ENCODE measurements around the gene PIPOX.

PIPOX gene

GRCh38 chr17:29099527-29099926 lies 56.6 kb downstream of the PIPOX start:
- no peak for TF ChIP-seq CTCF (conservative IDR thresholded peaks at IDR 0.05; ENCODE audit: control insufficient read depth, insufficient read depth, low read depth, low read length)
- no peak for DNase-seq (ENCODE audit: low read depth)
- H3K4me3 ChIP-seq (ENCODE audit: control insufficient read depth, low read depth, low read length): no peak overlapping the region

- DNase-seq (ENCODE audit: low read depth): no peak
- no peak for TF ChIP-seq CTCF (conservative IDR thresholded peaks at IDR 0.05; ENCODE audit: control insufficient read depth, insufficient read depth, low read depth, low read length)
- H3K4me3 ChIP-seq (ENCODE audit: control insufficient read depth, low read depth, low read length): no peak overlapping the region
These were observed 57.4 kb downstream of the PIPOX start for GRCh38 chr17:29100296-29100695.

GRCh38 chr17:29102046-29102445 lies 59.1 kb downstream of the PIPOX start:
- H3K4me3 ChIP-seq (ENCODE audit: control insufficient read depth, low read depth, low read length): no peak overlapping the region
- TF ChIP-seq CTCF (conservative IDR thresholded peaks at IDR 0.05; ENCODE audit: control insufficient read depth, insufficient read depth, low read depth, low read length): no peak

GRCh38 chr17:29102741-29103181 lies 59.8 kb downstream of the PIPOX start:
- DNase-seq (ENCODE audit: low read depth): no peak
- TF ChIP-seq CTCF (conservative IDR thresholded peaks at IDR 0.05; ENCODE audit: control insufficient read depth, insufficient read depth, low read depth, low read length): no peak
- no peak overlapping the region for H3K4me3 ChIP-seq (ENCODE audit: control insufficient read depth, low read depth, low read length)

More at GRCh38 chr17:29102046-29102445, 59.1 kb downstream of the PIPOX start:
- DNase-seq (ENCODE audit: low read depth): no peak

- TF ChIP-seq CTCF (conservative IDR thresholded peaks at IDR 0.05; ENCODE audit: control insufficient read depth, insufficient read depth, low read depth, low read length): no peak
- no peak overlapping the region for H3K4me3 ChIP-seq (ENCODE audit: control insufficient read depth, low read depth, low read length)
- no peak for DNase-seq (ENCODE audit: low read depth)
These were observed 60.4 kb downstream of the PIPOX start for GRCh38 chr17:29103341-29103740.
